IPS-15b (cell line): ENCODE results near the gene STARD13.

Experiments
- H3K27me3 ChIP-seq: one replicate; pipeline ENCODE4 v1.6.1; 2013; ENCODE audit warnings: low read length; ENCODE audit not compliant: control insufficient read depth, insufficient read depth
- H3K36me3 ChIP-seq: one replicate; pipeline ENCODE4 v1.6.1; 2013; ENCODE audit warnings: low read length; ENCODE audit not compliant: control insufficient read depth, insufficient read depth
- H3K4me1 ChIP-seq: one replicate; pipeline ENCODE4 v1.6.1; 2013; ENCODE audit warnings: mild to moderate bottlenecking, low read length; ENCODE audit not compliant: control insufficient read depth, insufficient read depth
- H3K4me3 ChIP-seq: one replicate; pipeline ENCODE4 v1.5.1; 2013; ENCODE audit warnings: low read depth, low read length
- H3K9ac ChIP-seq: one replicate; pipeline ENCODE4 v1.6.1; 2013; ENCODE audit warnings: low read depth, mild to moderate bottlenecking, low read length
- H3K9me3 ChIP-seq: one replicate; pipeline ENCODE4 v1.6.1; 2013; ENCODE audit warnings: mild to moderate bottlenecking, low read length; ENCODE audit not compliant: control insufficient read depth, insufficient read depth

The STARD13 gene

DNA sequence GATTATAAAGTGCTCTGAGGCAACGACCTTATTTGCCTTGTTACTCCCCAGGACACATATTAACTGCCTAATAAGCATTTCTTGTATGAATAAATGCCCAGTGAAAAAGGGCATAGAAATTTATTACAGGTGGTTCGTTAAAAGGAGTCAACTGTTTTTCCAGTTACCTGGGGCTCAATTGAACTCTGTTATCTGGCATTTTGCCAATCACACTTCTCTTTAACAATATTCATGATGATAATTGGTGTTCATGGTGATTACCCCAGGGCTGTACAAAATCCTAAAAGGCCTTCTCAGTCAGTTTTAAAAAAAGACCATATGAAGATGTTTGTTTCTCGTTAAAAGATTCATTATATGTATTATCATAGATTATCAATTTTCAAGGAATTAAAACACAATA lies 212.2 kb downstream of the STARD13 start:
- Histone ChIP-seq H3K36me3 (no peaks in the 10 kb centered on the region), H3K9ac (no peak overlapping the region), H3K9me3 (no peaks in the 10 kb centered on the region), H3K27me3 (no peaks in the 10 kb centered on the region), H3K4me1 (peaks cover 3% of the 10 kb centered on the region), H3K4me3 (no peak overlapping the region)

GRCh38 chr13:33072759-33073158 lies 212.8 kb downstream of the STARD13 start:
- no peak overlapping the region for H3K9ac ChIP-seq
- no peaks in the 10 kb centered on the region for H3K36me3 ChIP-seq
- H3K4me3 ChIP-seq = no peak overlapping the region
- peaks cover 3% of the 10 kb centered on the region for H3K4me1 ChIP-seq
- H3K9me3 ChIP-seq = no peaks in the 10 kb centered on the region
- H3K27me3 ChIP-seq = no peaks in the 10 kb centered on the region

- peaks cover 3% of the 10 kb centered on the region for H3K4me1 ChIP-seq
- no peaks in the 10 kb centered on the region for H3K27me3 ChIP-seq
- no peaks in the 10 kb centered on the region for H3K9me3 ChIP-seq
- H3K36me3 ChIP-seq = no peaks in the 10 kb centered on the region
- no peak overlapping the region for H3K4me3 ChIP-seq
- no peak overlapping the region for H3K9ac ChIP-seq
Observed at GRCh38 chr13:33072282-33072681, 213.3 kb downstream of the STARD13 start.

DNA sequence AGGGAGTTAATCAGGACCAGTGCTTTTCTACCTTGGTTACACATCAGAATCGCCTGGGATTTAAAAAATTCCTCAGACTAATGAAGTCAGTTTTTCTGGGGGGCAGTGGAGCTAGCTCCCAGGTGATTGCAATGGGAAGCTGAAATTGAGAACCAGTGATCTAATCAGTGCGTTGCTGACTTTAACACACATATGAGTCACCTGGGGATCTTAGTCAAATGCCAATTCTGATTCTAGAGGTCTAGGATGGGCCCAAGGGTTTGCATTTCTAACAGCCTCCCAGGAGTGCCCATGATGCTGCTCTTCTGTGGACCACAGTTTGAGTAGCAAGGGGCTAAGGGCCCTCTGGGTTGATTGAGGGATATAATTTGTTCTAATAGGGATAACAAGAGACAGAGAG lies 214.8 kb downstream of the STARD13 start:
- no peaks in the 10 kb centered on the region for H3K36me3 ChIP-seq
- no peak overlapping the region for H3K9ac ChIP-seq
- H3K9me3 ChIP-seq = no peaks in the 10 kb centered on the region
- H3K27me3 ChIP-seq = no peaks in the 10 kb centered on the region
- H3K4me3 ChIP-seq = no peak overlapping the region
- peaks cover 3% of the 10 kb centered on the region for H3K4me1 ChIP-seq

DNA sequence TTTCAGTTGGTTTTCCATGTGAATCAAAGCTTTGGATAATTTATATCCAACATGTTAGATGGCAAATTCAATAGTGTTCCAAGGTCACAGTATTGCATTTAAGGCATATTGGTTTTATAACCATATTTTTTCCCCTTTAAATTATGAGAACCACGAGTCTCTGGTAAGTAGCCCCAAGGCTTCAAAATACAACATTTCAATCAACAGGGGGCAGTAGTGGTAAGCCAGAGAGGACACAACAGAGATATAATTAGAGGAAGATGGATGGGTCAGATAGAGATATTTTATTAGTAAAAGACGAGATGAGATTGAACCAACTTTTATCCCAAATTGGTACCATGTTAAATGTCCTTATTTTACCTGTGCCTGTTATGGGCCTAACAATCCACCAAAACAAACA lies 216.2 kb downstream of the STARD13 start:
- no peak overlapping the region for H3K4me3 ChIP-seq
- H3K36me3 ChIP-seq = no peaks in the 10 kb centered on the region
- peaks cover 3% of the 10 kb centered on the region for H3K4me1 ChIP-seq
- no peaks in the 10 kb centered on the region for H3K9me3 ChIP-seq
- no peaks in the 10 kb centered on the region for H3K27me3 ChIP-seq
- H3K9ac ChIP-seq = no peak overlapping the region

DNA sequence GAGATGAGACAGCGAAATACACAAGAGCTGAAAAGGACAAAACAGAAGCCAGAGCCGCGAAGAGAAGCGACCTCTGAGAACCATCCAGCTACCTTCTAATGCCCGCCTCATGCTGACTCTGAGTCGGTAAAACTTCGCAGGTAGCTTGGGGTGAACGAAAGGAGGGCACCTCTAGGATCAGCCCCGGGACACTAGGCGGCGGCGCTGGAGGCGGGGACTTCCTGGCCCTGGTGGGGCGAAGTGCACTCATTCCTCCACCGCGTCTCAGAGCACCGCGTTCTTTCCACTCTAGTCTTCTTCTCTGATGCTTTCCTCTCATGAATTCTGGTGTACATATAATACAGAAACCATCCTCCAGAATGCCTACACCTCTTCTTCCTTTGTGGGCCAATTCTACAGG lies 219.2 kb downstream of the STARD13 start:
- no peaks in the 10 kb centered on the region for H3K27me3 ChIP-seq
- no peaks in the 10 kb centered on the region for H3K36me3 ChIP-seq
- H3K9ac ChIP-seq = no peak overlapping the region
- no peaks in the 10 kb centered on the region for H3K4me1 ChIP-seq
- no peaks in the 10 kb centered on the region for H3K9me3 ChIP-seq
- H3K4me3 ChIP-seq = no peak overlapping the region

DNA sequence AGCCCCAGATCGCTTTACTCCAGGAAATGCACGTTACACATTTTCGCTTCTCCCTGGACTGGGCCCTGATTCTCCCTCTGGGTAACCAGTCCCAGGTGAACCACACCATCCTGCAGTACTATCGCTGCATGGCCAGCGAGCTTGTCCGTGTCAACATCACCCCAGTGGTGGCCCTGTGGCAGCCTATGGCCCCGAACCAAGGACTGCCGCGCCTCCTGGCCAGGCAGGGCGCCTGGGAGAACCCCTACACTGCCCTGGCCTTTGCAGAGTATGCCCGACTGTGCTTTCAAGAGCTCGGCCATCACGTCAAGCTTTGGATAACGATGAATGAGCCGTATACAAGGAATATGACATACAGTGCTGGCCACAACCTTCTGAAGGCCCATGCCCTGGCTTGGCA lies 224.7 kb downstream of the STARD13 start:
- H3K9ac ChIP-seq = no peak overlapping the region
- H3K4me3 ChIP-seq = no peak overlapping the region
- no peaks in the 10 kb centered on the region for H3K27me3 ChIP-seq
- H3K36me3 ChIP-seq = no peaks in the 10 kb centered on the region
- H3K9me3 ChIP-seq = no peaks in the 10 kb centered on the region
- no peaks in the 10 kb centered on the region for H3K4me1 ChIP-seq

DNA sequence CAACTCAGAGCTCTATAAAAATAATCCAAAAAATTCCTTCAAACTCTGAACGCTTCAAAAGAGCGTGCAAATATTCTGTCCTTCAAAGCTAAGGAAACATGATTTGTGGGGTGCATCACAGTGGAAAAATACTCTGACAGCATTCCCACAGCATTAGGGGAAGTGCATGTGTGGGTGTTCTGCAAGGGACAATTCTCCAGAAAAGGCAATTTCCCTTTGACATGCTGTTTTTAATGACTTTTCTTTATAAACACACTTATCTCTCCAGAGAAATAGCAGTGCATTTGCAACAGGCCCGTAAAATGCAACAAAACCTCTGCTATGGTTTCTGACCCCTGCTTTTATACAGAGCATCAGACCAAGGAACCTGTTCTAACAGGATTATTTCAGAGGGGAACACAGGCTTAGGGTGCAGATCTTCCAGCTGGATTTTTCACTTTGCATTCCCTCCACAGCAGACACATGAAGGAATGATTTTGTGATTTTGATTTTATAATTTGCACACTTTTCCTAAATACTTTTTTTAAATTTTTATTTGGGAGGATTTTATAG lies 226.7 kb downstream of the STARD13 start:
- H3K9me3 ChIP-seq = no peaks in the 10 kb centered on the region
- no peak overlapping the region for H3K4me3 ChIP-seq
- H3K9ac ChIP-seq = no peak overlapping the region
- H3K4me1 ChIP-seq = no peaks in the 10 kb centered on the region
- H3K36me3 ChIP-seq = no peaks in the 10 kb centered on the region
- no peaks in the 10 kb centered on the region for H3K27me3 ChIP-seq

DNA sequence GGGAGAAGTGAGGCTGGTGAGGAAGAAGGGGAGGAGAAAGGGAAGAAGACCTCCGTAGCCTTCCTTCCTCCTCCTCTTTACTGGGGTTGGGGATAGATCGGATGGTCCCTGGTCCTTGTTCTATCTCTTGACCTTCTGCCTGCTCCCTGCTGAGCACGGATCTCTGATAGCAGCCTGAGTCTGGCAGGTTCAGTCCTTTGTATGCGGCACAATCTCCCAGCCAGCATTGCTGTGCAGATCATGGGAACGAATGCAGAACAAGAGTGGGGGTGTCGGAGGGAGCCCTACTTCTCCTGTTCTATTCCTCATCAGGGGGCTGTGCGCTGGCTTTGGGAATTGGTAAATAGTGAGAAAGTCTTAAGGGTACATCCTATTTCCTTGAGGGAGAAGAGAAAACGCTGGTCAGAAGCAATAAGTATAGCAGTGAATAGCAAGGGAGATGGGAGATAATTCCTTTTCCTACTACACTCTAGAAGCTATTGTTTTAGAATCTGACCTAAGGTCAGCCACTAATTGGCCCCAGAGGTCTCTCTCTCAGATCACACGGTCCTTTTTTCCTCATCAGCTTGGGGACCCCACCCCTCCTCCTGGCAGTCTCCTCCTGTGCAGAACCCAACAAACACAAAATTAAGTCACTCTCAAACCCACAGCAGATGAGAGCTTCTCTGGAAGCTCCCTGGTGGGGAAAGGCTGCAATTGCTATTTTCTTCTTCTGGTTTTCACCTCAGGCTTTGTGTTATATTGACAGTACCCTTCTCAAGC lies 228.4 kb downstream of the STARD13 start:
- no peaks in the 10 kb centered on the region for H3K4me1 ChIP-seq
- H3K9me3 ChIP-seq = no peaks in the 10 kb centered on the region
- H3K4me3 ChIP-seq = no peak overlapping the region
- no peak overlapping the region for H3K9ac ChIP-seq
- no peaks in the 10 kb centered on the region for H3K36me3 ChIP-seq
- no peaks in the 10 kb centered on the region for H3K27me3 ChIP-seq

GRCh38 chr13:33053397-33054066 lies 232.0 kb downstream of the STARD13 start:
- H3K4me1 ChIP-seq = no peaks in the 10 kb centered on the region
- H3K27me3 ChIP-seq = no peaks in the 10 kb centered on the region
- no peak overlapping the region for H3K4me3 ChIP-seq
- no peaks in the 10 kb centered on the region for H3K36me3 ChIP-seq
- no peak overlapping the region for H3K9ac ChIP-seq
- no peaks in the 10 kb centered on the region for H3K9me3 ChIP-seq
